Measurements from ENCODE around the gene KIAA0825.

DNA sequence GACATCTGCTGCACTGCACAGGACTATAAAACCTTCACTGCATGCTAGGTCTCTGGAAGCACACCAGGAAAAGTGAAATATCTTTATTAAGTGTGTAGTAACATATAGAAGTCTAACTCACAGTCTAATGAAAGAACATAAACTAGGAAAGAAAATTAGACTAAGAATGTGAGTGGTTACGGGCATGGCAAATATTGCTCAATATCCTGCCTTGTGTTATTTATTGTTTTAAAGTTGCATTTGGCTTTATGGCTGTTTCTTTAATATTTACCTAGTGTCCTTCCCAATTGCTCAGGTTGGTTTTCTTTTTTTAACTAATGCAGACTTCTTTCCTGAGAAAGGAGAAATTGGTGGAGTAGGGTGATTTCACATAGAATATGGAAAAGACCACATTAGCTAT lies 342.4 kb downstream of the KIAA0825 start:
- TF ChIP-seq CTCF (IDR thresholded peaks at IDR 0.05): no peak
- no peak for TF ChIP-seq POLR2A (IDR thresholded peaks at IDR 0.05)
